Osteocyte (in vitro differentiated cells): Measurements from ENCODE around the gene C1RL. TPM values are rescaled to one million over a fixed set of nuclear protein-coding genes. Genes with fewer than 3 reads are reported as not detected.
A peak's percentile ranks its signal among the peaks of the same experiment; 100 is the strongest.
"Not testable (repeated sequence)": the region's sequence is repeated elsewhere in the genome, so short reads cannot be mapped to it uniquely, and the experiment has no call there.

Experiments used
- DNase-seq: peaks from one replicate; pipeline ENCODE4 v3.0.0; 2021; ENCODE audit warnings: mixed read lengths; ENCODE audit not compliant: unreplicated experiment; ENCODE audit errors: extremely low spot score
- H3K27ac Mint-ChIP-seq: one replicate; pipeline ENCODE4 v1.8.0; 2021; ENCODE audit warnings: mild to moderate bottlenecking, mixed read lengths; ENCODE audit not compliant: unreplicated experiment
- H3K27me3 Mint-ChIP-seq: one replicate; pipeline ENCODE4 v1.8.0; 2021; ENCODE audit warnings: mixed read lengths; ENCODE audit not compliant: unreplicated experiment
- H3K36me3 Mint-ChIP-seq: one replicate; pipeline ENCODE4 v1.8.0; 2021; ENCODE audit warnings: mixed read lengths; ENCODE audit not compliant: unreplicated experiment
- H3K4me1 Mint-ChIP-seq: one replicate; pipeline ENCODE4 v1.8.0; 2021; ENCODE audit warnings: mixed read lengths; ENCODE audit not compliant: unreplicated experiment
- H3K4me3 Mint-ChIP-seq: one replicate; pipeline ENCODE4 v1.8.0; 2021; ENCODE audit warnings: mild to moderate bottlenecking, moderate library complexity, mixed read lengths; ENCODE audit not compliant: unreplicated experiment
- H3K9me3 Mint-ChIP-seq: one replicate; pipeline ENCODE4 v1.8.0; 2021; ENCODE audit warnings: mixed read lengths; ENCODE audit not compliant: unreplicated experiment
- total RNA-seq: library from RNA; stranded (reverse); gene quantifications from 2 replicates; pipeline ENCODE4 v1.2.1, GENCODE V29; 2021
- TF ChIP-seq, protein P1 (sequence below): fragments of 200-600 bp; sonication (generic); IDR thresholded peaks from 2 replicates; pipeline ENCODE4 v1.5.0; 2021; ENCODE audit warnings: antibody characterized with exemption, mild to moderate bottlenecking, moderate library complexity

Gene C1RL
- total RNA-seq, 1 donor from 2014 or later = 22.3 TPM

DNA sequence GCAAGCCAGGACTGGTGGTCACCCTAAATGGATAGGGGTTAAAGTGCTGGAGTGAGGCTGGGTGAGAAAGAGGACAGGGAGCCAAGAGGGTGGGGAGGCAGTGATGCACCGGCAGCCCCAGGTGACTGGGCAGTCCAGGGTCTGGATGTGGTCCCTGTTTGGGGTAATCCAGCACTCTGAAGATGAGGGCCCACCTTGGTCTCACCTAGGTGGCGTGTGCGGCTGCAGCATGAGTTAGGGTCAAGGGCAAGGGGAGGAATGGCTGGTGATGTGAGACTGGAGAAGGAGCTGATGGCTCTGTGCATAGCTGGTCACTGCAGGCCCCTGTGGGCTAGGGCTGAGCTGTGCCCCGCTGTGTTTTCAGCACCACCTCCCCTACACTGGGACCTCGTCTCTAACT lies 1.6 kb upstream of the C1RL start:
- peaks cover 9% of the 10 kb centered on the region for H3K36me3 Mint-ChIP-seq
- no peak for DNase-seq
- peaks cover 21% of the 10 kb centered on the region for H3K4me1 Mint-ChIP-seq
- peaks cover 8% of the 10 kb centered on the region for H3K27me3 Mint-ChIP-seq
- peaks cover 9% of the 10 kb centered on the region for H3K9me3 Mint-ChIP-seq
- no peak overlapping the region for H3K4me3 Mint-ChIP-seq
- TF ChIP-seq, protein P1, sequence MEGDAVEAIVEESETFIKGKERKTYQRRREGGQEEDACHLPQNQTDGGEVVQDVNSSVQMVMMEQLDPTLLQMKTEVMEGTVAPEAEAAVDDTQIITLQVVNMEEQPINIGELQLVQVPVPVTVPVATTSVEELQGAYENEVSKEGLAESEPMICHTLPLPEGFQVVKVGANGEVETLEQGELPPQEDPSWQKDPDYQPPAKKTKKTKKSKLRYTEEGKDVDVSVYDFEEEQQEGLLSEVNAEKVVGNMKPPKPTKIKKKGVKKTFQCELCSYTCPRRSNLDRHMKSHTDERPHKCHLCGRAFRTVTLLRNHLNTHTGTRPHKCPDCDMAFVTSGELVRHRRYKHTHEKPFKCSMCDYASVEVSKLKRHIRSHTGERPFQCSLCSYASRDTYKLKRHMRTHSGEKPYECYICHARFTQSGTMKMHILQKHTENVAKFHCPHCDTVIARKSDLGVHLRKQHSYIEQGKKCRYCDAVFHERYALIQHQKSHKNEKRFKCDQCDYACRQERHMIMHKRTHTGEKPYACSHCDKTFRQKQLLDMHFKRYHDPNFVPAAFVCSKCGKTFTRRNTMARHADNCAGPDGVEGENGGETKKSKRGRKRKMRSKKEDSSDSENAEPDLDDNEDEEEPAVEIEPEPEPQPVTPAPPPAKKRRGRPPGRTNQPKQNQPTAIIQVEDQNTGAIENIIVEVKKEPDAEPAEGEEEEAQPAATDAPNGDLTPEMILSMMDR = no peak
- H3K27ac Mint-ChIP-seq = no peak overlapping the region

DNA sequence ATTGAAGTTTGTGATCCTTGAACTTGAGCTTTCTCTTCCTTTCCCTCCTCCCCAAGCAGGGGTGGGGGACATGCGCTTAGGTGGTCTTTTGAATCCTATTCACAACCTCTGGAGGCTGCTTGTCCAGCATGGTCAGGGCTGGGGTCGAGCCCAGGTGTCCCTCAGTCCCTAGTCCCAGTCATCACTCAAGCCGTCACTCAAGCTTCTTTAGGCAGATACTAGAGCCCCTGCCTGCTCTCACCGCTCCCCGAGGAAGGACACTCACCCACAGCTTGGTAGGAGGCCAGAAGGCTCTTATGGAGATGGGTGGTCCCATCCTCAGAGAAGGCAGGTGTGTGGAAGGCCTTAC lies 532 bp upstream of the C1RL start:
- Mint-ChIP-seq H3K36me3 (peaks cover 8% of the 10 kb centered on the region), H3K4me3 (peak overlapping the region; percentile 5), H3K4me1 (peaks cover 21% of the 10 kb centered on the region), H3K27ac (no peak overlapping the region), H3K9me3 (peaks cover 12% of the 10 kb centered on the region), H3K27me3 (peaks cover 4% of the 10 kb centered on the region)
- TF ChIP-seq, protein P1 = no peak
- DNase-seq = no peak

DNA sequence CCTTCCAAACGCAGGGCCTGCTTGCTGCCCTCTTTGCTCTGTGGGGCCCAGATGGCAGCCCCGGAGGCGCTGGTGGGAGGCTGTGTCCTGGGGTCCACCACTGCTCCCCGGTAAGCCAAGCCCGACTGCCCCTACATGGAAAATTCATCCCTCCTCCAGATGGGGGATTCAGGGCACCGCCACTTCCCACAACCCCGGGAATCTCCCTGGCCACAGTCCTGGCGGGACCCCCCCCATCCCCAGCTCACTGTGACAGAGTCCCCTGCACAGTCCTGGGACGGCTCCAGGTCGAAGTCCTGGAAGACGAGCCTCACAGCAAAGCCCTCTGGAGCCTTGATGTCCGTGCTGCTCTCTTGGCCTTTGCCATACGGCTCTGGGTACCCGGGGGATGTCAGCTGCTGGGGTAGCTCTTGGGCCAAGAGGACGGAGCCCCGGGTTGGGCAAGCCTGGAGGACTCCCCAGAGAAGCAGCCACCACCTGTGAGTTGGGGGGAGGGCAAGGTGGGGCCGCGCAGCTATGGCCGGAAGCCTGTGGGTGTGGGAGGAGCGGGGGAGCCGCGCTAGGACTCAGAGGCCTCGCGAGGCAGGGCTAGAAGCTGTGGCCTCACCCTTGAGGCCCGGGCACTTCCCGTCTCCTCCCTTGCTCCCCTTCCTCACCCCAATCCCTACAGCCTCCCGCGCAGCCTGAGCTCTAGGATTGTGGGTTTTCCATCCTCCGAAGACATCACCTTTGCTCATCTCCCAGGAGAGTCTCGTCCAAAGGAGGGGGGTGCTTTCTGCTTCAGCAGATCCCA lies 815 bp downstream of the C1RL start:
- TF ChIP-seq, protein P1 = no peak
- peaks cover 6% of the 10 kb centered on the region for H3K27me3 Mint-ChIP-seq
- peaks cover 12% of the 10 kb centered on the region for H3K9me3 Mint-ChIP-seq
- H3K4me1 Mint-ChIP-seq = peaks cover 17% of the 10 kb centered on the region
- peaks cover 8% of the 10 kb centered on the region for H3K36me3 Mint-ChIP-seq
- H3K4me3 Mint-ChIP-seq = peak overlapping the region; percentile 81
- DNase-seq = no peak
- H3K27ac Mint-ChIP-seq = peak overlapping the region; percentile 90

DNA sequence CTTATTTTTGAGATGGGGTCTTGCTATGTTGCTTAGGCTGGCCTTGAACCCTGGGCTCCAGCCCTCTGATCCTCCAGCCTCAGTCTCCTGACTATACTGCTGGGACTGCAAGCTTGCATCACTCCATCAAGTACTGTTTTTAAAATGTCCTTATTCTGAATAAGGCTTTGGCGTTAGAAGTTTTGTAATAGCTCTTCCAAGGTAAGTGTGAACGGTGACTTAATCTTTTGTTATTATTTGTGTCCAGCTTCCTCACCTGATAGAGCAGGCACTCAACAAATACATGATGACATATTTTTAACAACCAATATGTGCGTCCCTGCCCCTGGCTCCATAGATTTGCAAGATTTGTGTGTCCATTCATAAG lies 1.4 kb downstream of the C1RL start:
- H3K4me3 Mint-ChIP-seq = peak overlapping the region; percentile 81
- TF ChIP-seq, protein P1 = no peak
- peaks cover 16% of the 10 kb centered on the region for H3K4me1 Mint-ChIP-seq
- peaks cover 9% of the 10 kb centered on the region for H3K27me3 Mint-ChIP-seq
- H3K27ac Mint-ChIP-seq = peak overlapping the region; percentile 90
- H3K36me3 Mint-ChIP-seq = peaks cover 10% of the 10 kb centered on the region
- peaks cover 12% of the 10 kb centered on the region for H3K9me3 Mint-ChIP-seq
- no peak for DNase-seq

DNA sequence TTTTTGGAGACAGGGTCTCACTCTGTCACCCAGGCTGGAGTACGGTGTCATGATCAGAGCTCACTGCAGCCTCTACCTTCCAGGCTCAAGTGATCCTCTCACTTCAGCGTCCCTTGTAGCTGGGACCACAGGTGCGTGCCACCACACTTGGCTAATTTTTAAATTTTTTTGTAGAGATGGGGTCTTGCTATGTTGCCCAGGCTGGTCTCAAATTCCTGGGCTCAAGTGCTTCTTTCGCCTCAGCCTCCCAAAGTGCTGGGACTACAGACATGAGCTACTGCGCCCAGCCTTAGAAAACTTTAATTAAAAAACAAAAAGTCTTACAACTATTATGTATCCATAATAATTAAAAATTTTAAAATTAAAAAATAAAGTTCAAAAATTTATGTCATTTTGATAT lies 1.8 kb downstream of the C1RL start:
- Mint-ChIP-seq H3K4me1 (peaks cover 16% of the 10 kb centered on the region), H3K36me3 (peaks cover 10% of the 10 kb centered on the region), H3K27me3 (peaks cover 14% of the 10 kb centered on the region), H3K9me3 (peaks cover 12% of the 10 kb centered on the region)
- not testable (repeated sequence) for H3K27ac Mint-ChIP-seq, H3K4me3 Mint-ChIP-seq, DNase-seq
